ENCODE measurements around the gene EZH1.

DNA sequence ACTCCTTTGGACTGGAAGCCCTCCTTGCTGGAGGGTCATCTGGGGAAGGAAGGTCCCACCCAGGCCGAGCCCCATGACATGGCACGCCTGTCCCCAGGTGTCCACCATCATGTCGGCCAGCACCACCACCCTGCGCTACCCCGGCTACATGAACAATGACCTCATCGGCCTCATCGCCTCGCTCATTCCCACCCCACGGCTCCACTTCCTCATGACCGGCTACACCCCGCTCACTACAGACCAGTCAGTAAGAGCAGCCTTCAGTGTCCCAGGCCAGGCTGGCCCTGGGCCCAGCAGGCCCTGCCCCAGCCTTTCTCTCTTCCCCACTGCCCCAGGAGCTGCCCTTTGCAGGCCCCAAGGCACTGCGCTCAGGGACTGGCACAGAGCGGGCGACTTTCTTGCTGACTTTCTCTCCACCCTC is 79.2 kb downstream of the EZH1 start:
- TF ChIP-seq CTCF (IDR thresholded peaks at IDR 0.05) (no peak), POLR2A (IDR thresholded peaks at IDR 0.05) (no peak)

All from testis (tissue), 2 donors.